Ishikawa (cell line): ENCODE results near the gene NPHP4.
A peak's percentile ranks its signal among the peaks of the same experiment; 100 is the strongest.

Experiments used
- CEBPB ChIP-seq: IDR thresholded peaks from 2 replicates; pipeline ENCODE4 v1.6.1; 2012
- CREB1 ChIP-seq: IDR thresholded peaks from 2 replicates; pipeline ENCODE4 v1.6.1; 2012; ENCODE audit warnings: low read depth
- EGR1 ChIP-seq: IDR thresholded peaks from 2 replicates; pipeline ENCODE4 v1.6.1; 2012
- EP300 ChIP-seq: IDR thresholded peaks from 2 replicates; pipeline ENCODE4 v1.6.1; 2012; ENCODE audit warnings: borderline replicate concordance
- FOXM1 ChIP-seq: IDR thresholded peaks from 2 replicates; pipeline ENCODE4 v1.6.1; 2012; ENCODE audit warnings: low read depth, borderline replicate concordance
- MAX ChIP-seq: IDR thresholded peaks from 2 replicates; pipeline ENCODE4 v1.6.1; 2012
- NFIC ChIP-seq: IDR thresholded peaks from 2 replicates; pipeline ENCODE4 v1.6.1; 2012
- RAD21 ChIP-seq: IDR thresholded peaks from 2 replicates; pipeline ENCODE4 v1.6.1; 2012; ENCODE audit warnings: low read depth
- REST ChIP-seq: IDR thresholded peaks from 2 replicates; pipeline ENCODE4 v1.6.1; 2012; ENCODE audit warnings: low read depth, mild to moderate bottlenecking
- TAF1 ChIP-seq: IDR thresholded peaks from 2 replicates; pipeline ENCODE4 v1.6.1; 2012; ENCODE audit warnings: low read depth, mild to moderate bottlenecking
- TCF12 ChIP-seq: IDR thresholded peaks from 2 replicates; pipeline ENCODE4 v1.6.1; 2012; ENCODE audit warnings: low read depth
- TEAD4 ChIP-seq: IDR thresholded peaks from 2 replicates; pipeline ENCODE4 v1.6.1; 2012
- USF1 ChIP-seq: IDR thresholded peaks from 2 replicates; pipeline ENCODE4 v1.6.1; 2012
- YY1 ChIP-seq: IDR thresholded peaks from 2 replicates; pipeline ENCODE4 v1.6.1; 2012; ENCODE audit warnings: low read depth
- ZBTB7A ChIP-seq: IDR thresholded peaks from 2 replicates; pipeline ENCODE4 v1.6.1; 2012; ENCODE audit warnings: low read depth

Gene NPHP4

GRCh38 chr1:5994713-5995621 lies 2.7 kb upstream of the NPHP4 start:
- no peak for TF ChIP-seq USF1
- TF ChIP-seq FOXM1: no peak
- no peak for TF ChIP-seq ZBTB7A
- no peak for TF ChIP-seq RAD21
- TF ChIP-seq EP300: no peak
- TF ChIP-seq TEAD4: no peak
- TF ChIP-seq MAX: no peak
- TF ChIP-seq TAF1: no peak
- TF ChIP-seq YY1: no peak
- TF ChIP-seq TCF12: no peak
- TF ChIP-seq CEBPB: no peak
- TF ChIP-seq NFIC: no peak
- no peak for TF ChIP-seq EGR1
- no peak for TF ChIP-seq REST
- no peak for TF ChIP-seq CREB1

GRCh38 chr1:5993556-5994491 lies 1.6 kb upstream of the NPHP4 start:
- TF ChIP-seq MAX (no peak), YY1 (no peak), NFIC (no peak), TEAD4 (no peak), CEBPB (no peak), EP300 (no peak), REST (no peak), EGR1 (no peak), FOXM1 (no peak)

- TF ChIP-seq MAX: no peak
- no peak for TF ChIP-seq TCF12
- no peak for TF ChIP-seq EP300
- TF ChIP-seq CREB1: no peak
- no peak for TF ChIP-seq YY1
- no peak for TF ChIP-seq CEBPB
- no peak for TF ChIP-seq TEAD4
- no peak for TF ChIP-seq TAF1
- TF ChIP-seq USF1: no peak
- no peak for TF ChIP-seq EGR1
- TF ChIP-seq RAD21: no peak
- TF ChIP-seq ZBTB7A: no peak
Observed at GRCh38 chr1:5992814-5993555, 760 bp upstream of the NPHP4 start.

- TF ChIP-seq TCF12 (no peak), MAX (peak; percentile 22; the same call in 1 of the 2 replicates), TAF1 (0 out of 2 replicates have a peak, but pooled peaks have one; percentile 25)
Observed at GRCh38 chr1:5991381-5992025, 722 bp downstream of the NPHP4 start.
